OCI-LY7 (cell line): ENCODE data around the gene BPIFB4. TPM values are rescaled to one million over a fixed set of nuclear protein-coding genes. Genes with fewer than 3 reads are reported as not detected.

Experiments
- BruUV-seq: library from RNA; stranded (reverse); fragments of 400-500 nt; replicated peaks from 2 replicates; lab custom pipeline; 2021; lab: Mats Ljungman, UMichigan
- CTCF ChIA-PET: fragments of 300-600 bp; sonication (Branson Sonifier 250); formaldehyde crosslinking; loops from one replicate; lab custom pipeline; 2022; ENCODE audit warnings: antibody characterized with exemption; ENCODE audit not compliant: unreplicated experiment; lab: Charles Lee
- POLR2A ChIA-PET: fragments of 300-600 bp; sonication (Branson Sonifier 250); formaldehyde crosslinking; loops from one replicate; lab custom pipeline; 2022; ENCODE audit warnings: antibody characterized with exemption; lab: Charles Lee
- DNase-seq: peaks from one replicate; pipeline ENCODE4 v3.0.0-alpha.2; 2015; ENCODE audit warnings: low spot score
- H2AFZ ChIP-seq: fragments of 200-600 bp; sonication (generic), shearing (Covaris generic); 2 replicates; pipeline ENCODE4 v1.6.1; 2014; ENCODE audit warnings: mild to moderate bottlenecking, antibody characterized with exemption, low read length, moderate library complexity
- H3K27ac ChIP-seq: fragments of 200-600 bp; sonication (generic); 2 replicates; pipeline ENCODE4 v1.5.1; 2014; ENCODE audit warnings: mixed run types, low read depth, mild to moderate bottlenecking, moderate library complexity, low read length, inconsistent platforms; ENCODE audit not compliant: poor library complexity, severe bottlenecking
- H3K36me3 ChIP-seq: fragments of 200-600 bp; sonication (generic); 2 replicates; pipeline ENCODE4 v1.6.1; 2014; ENCODE audit warnings: mild to moderate bottlenecking, antibody characterized with exemption, low read length, moderate library complexity, mixed read lengths; ENCODE audit not compliant: insufficient read depth
- H3K4me1 ChIP-seq: fragments of 200-600 bp; sonication (generic); 2 replicates; pipeline ENCODE4 v1.5.1; 2014; ENCODE audit warnings: mild to moderate bottlenecking, low read length; ENCODE audit not compliant: insufficient read depth, poor library complexity, severe bottlenecking
- H3K4me2 ChIP-seq: fragments of 200-600 bp; sonication (generic); 2 replicates; pipeline ENCODE4 v1.6.1; 2014; ENCODE audit warnings: mild to moderate bottlenecking, low read length
- H3K4me3 ChIP-seq: fragments of 200-600 bp; sonication (generic); 2 replicates; pipeline ENCODE4 v1.5.1; 2014; ENCODE audit warnings: mild to moderate bottlenecking, low read depth, low read length; ENCODE audit not compliant: poor library complexity, severe bottlenecking
- H3K79me2 ChIP-seq: fragments of 200-600 bp; sonication (generic); 2 replicates; pipeline ENCODE4 v1.6.1; 2016; ENCODE audit warnings: low read depth, mild to moderate bottlenecking, low read length, moderate library complexity, mixed read lengths; ENCODE audit not compliant: insufficient read depth
- H3K9me2 ChIP-seq: fragments of 200-600 bp; sonication (generic); 2 replicates; pipeline ENCODE4 v1.6.1; 2016; ENCODE audit warnings: mild to moderate bottlenecking, low read length, mixed read lengths; ENCODE audit not compliant: insufficient read depth
- H3K9me3 ChIP-seq: fragments of 200-600 bp; sonication (generic); 2 replicates; pipeline ENCODE4 v1.6.1; 2014; ENCODE audit warnings: mild to moderate bottlenecking, mixed run types, low read length, mixed read lengths
- H4K20me1 ChIP-seq: fragments of 200-600 bp; sonication (generic); 2 replicates; pipeline ENCODE4 v1.6.1; 2014; ENCODE audit warnings: mild to moderate bottlenecking, antibody characterized with exemption, low read length, moderate library complexity, mixed read lengths; ENCODE audit not compliant: insufficient read depth
- EZH2phosphoT487 ChIP-seq: fragments of 200-600 bp; sonication (generic); IDR thresholded peaks from 2 replicates; pipeline ENCODE4 v1.6.1; 2018; ENCODE audit warnings: low read depth, borderline replicate concordance, mild to moderate bottlenecking, mixed run types, antibody characterized with exemption, low read length, moderate library complexity, mixed read lengths
- intact Hi-C: fragments of 100-400 bp; cut with micrococcal nuclease; formaldehyde crosslinking; loops from one replicate; pipeline ENCODE4 v1.10.0; 2022; ENCODE audit not compliant: unreplicated experiment
- total RNA-seq, 2 experiments: library from RNA; depleted of rRNA in 1 of 2; stranded (reverse); fragments of >200 nt in 1 of 2; shearing (Covaris generic) in 1 of 2; gene quantifications; 2 replicates each; pipeline ENCODE4 v1.2.3, GENCODE V29; 2014 to 2022
- TF ChIP-seq, protein P1 (sequence below): fragments of 200-600 bp; sonication (generic); conservative IDR thresholded peaks from 2 replicates; pipeline ENCODE4 v1.5.1; 2014; ENCODE audit warnings: mild to moderate bottlenecking, antibody characterized with exemption, low read length, moderate library complexity, mixed read lengths

Gene BPIFB4
- total RNA-seq, 2 experiments from 2014 or later: not detected

DNA sequence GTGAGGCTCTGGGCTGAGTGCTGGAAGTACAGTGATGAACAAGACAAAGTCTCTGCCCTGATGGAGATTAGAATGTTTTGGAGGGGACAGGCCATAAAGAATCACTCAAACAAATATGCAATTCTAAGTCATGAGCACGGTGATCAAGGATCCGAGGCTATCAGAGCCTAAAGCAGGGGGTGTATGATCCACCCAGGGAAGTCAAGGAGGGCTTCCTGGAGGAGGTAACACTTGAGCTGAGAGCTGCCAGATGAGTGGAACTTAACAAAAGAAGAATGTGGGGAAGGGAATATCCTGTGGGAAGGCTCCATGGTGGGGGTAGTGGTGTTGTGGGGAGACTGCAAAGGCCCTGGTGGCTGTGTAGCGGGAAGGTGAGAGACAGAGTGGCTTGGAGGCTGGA, 12.2 kb downstream of the BPIFB4 start:
- H4K20me1 ChIP-seq: no peaks in the 10 kb centered on the region; the same call in 1 of the 2 replicates
- no peaks in the 10 kb centered on the region for H3K9me2 ChIP-seq
- H2AFZ ChIP-seq: no peak overlapping the region
- H3K9me3 ChIP-seq: no peaks in the 10 kb centered on the region
- no peak overlapping the region for H3K27ac ChIP-seq
- H3K36me3 ChIP-seq: no peaks in the 10 kb centered on the region
- POLR2A ChIA-PET: interaction anchor here (0.6 kb wide), 1 partner anchor 1326 kb away, joined by 3 read pairs; no protein-coding TSS in a partner anchor
- DNase-seq: no peak
- TF ChIP-seq, protein P1, sequence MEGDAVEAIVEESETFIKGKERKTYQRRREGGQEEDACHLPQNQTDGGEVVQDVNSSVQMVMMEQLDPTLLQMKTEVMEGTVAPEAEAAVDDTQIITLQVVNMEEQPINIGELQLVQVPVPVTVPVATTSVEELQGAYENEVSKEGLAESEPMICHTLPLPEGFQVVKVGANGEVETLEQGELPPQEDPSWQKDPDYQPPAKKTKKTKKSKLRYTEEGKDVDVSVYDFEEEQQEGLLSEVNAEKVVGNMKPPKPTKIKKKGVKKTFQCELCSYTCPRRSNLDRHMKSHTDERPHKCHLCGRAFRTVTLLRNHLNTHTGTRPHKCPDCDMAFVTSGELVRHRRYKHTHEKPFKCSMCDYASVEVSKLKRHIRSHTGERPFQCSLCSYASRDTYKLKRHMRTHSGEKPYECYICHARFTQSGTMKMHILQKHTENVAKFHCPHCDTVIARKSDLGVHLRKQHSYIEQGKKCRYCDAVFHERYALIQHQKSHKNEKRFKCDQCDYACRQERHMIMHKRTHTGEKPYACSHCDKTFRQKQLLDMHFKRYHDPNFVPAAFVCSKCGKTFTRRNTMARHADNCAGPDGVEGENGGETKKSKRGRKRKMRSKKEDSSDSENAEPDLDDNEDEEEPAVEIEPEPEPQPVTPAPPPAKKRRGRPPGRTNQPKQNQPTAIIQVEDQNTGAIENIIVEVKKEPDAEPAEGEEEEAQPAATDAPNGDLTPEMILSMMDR: no peak
- TF ChIP-seq EZH2phosphoT487: no peak
- H3K4me2 ChIP-seq: no peak overlapping the region
- no peak overlapping the region for H3K4me3 ChIP-seq
- CTCF ChIA-PET: no interaction called here
- BruUV-seq: no TSS peak
- no peaks in the 10 kb centered on the region for H3K4me1 ChIP-seq
- intact Hi-C loops: no loop called here
- no peaks in the 10 kb centered on the region for H3K79me2 ChIP-seq

DNA sequence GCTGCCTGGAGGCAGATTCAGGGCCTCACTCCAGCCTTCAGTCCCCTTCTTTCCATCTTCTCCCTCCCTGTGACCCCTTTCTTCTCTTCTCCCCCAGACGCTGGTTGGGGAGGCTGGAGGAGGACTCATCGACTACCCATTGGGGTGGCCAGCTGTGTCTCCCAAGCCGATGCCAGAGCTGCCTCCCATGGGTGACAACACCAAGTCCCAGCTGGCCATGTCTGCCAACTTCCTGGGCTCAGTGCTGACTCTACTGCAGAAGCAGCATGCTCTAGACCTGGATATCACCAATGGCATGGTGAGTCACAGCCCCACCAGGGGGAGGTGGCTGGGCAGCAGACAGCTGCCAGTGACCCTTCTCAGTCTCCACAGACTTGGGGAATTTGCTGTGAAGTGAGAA, 12.9 kb downstream of the BPIFB4 start:
- BruUV-seq: no TSS peak
- CTCF ChIA-PET: no interaction called here
- Histone ChIP-seq H2AFZ (no peak overlapping the region), H3K9me2 (no peaks in the 10 kb centered on the region), H3K36me3 (no peaks in the 10 kb centered on the region), H3K4me3 (no peak overlapping the region), H3K9me3 (no peaks in the 10 kb centered on the region), H3K4me1 (no peaks in the 10 kb centered on the region), H4K20me1 (no peaks in the 10 kb centered on the region; the same call in 1 of the 2 replicates), H3K27ac (no peak overlapping the region), H3K4me2 (no peak overlapping the region), H3K79me2 (no peaks in the 10 kb centered on the region)
- TF ChIP-seq EZH2phosphoT487: no peak
- TF ChIP-seq, protein P1: no peak
- POLR2A ChIA-PET: interaction anchor here (0.6 kb wide), 1 partner anchor 1325 kb away, joined by 3 read pairs; no protein-coding TSS in a partner anchor
- intact Hi-C loops: no loop called here
- DNase-seq: no peak

DNA sequence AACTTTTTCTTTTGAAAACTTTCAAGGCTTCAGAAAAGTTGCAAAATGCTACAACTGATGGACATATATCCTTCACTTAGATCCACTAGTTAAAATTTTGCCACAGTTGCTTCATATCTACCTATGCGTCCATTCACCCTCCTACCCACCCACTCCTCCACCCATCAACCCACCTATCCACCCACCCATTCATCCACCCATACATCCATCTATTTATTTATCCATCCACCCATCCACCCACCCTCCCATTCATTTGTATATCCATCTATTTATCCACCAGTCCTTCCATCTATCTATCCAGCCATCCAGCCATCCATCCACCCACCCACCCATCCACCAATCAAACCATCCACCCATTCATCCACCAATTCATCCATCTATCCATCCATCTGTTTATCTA, 13.6 kb downstream of the BPIFB4 start:
- H3K9me3 ChIP-seq: no peaks in the 10 kb centered on the region
- no peak for DNase-seq
- BruUV-seq: no TSS peak
- H3K27ac ChIP-seq: no peak overlapping the region
- no peaks in the 10 kb centered on the region; the same call in 1 of the 2 replicates for H4K20me1 ChIP-seq
- H3K36me3 ChIP-seq: no peaks in the 10 kb centered on the region
- no peak overlapping the region for H3K4me3 ChIP-seq
- no peaks in the 10 kb centered on the region for H3K9me2 ChIP-seq
- H2AFZ ChIP-seq: no peak overlapping the region
- intact Hi-C loops: no loop called here
- ChIA-PET POLR2A (no interaction called here), CTCF (no interaction called here)
- H3K4me1 ChIP-seq: no peaks in the 10 kb centered on the region
- no peak overlapping the region for H3K4me2 ChIP-seq
- TF ChIP-seq EZH2phosphoT487: no peak
- TF ChIP-seq, protein P1: no peak
- H3K79me2 ChIP-seq: no peaks in the 10 kb centered on the region
